ENCODE data around the gene PCDHA1.

GRCh38 chr5:140822281-140822629, 36.3 kb downstream of the PCDHA1 start:
- TF ChIP-seq CTCF (IDR thresholded peaks at IDR 0.05) (peak; percentile 20; the same call in 1 of the 2 replicates), POLR2AphosphoS5 (IDR thresholded peaks at IDR 0.05; ENCODE audit: low read depth, low read length) (no peak)
